Mesenchymal stem cell (in vitro differentiated cells and primary cell): ENCODE data around the gene DYNC2H1.

Source experiments
- DNase-seq: peaks from one replicate; pipeline ENCODE4 v3.0.0-alpha.2; 2013
- H2AFZ ChIP-seq: one replicate; pipeline ENCODE4 v1.6.1; 2013; ENCODE audit warnings: low read depth, mild to moderate bottlenecking, control low read depth, inconsistent platforms, low read length, moderate library complexity
- H2AK5ac ChIP-seq: 2 replicates; pipeline ENCODE4 v1.6.1; 2013; ENCODE audit warnings: low read length, moderate library complexity, mild to moderate bottlenecking, inconsistent platforms; ENCODE audit not compliant: severe bottlenecking
- H2BK120ac ChIP-seq: one replicate; pipeline ENCODE4 v1.6.1; 2013; ENCODE audit warnings: low read depth, mild to moderate bottlenecking, inconsistent platforms, low read length, moderate library complexity
- H2BK12ac ChIP-seq, 2 experiments: one replicate each; pipeline ENCODE4 v1.6.1; 2013; ENCODE audit warnings: inconsistent platforms in 2 of 2, low read length in 2 of 2, mild to moderate bottlenecking in 2 of 2, moderate library complexity in 2 of 2, control low read depth in 1 of 2
- H2BK15ac ChIP-seq: one replicate; pipeline ENCODE4 v1.6.1; 2013; ENCODE audit warnings: mild to moderate bottlenecking, low read depth, inconsistent platforms; ENCODE audit not compliant: poor library complexity, severe bottlenecking
- H2BK5ac ChIP-seq: 2 replicates; pipeline ENCODE4 v1.6.1; 2013; ENCODE audit warnings: low read depth, mild to moderate bottlenecking, low read length, control low read depth, inconsistent platforms; ENCODE audit not compliant: poor library complexity, severe bottlenecking
- H3K14ac ChIP-seq, 2 experiments: one replicate each; pipeline ENCODE4 v1.6.1; 2013; ENCODE audit warnings: inconsistent platforms in 2 of 2, low read length in 2 of 2, control low read depth in 1 of 2, mild to moderate bottlenecking in 1 of 2, moderate library complexity in 1 of 2
- H3K18ac ChIP-seq, 2 experiments: one replicate each; pipeline ENCODE4 v1.6.1; 2013; ENCODE audit warnings: inconsistent platforms in 2 of 2, low read length in 2 of 2, control low read depth in 1 of 2, low read depth in 1 of 2, mild to moderate bottlenecking in 1 of 2
- H3K23ac ChIP-seq, 2 experiments: one replicate each; pipeline ENCODE4 v1.6.1; 2013; ENCODE audit warnings: inconsistent platforms in 2 of 2, low read length in 2 of 2, mild to moderate bottlenecking in 2 of 2, moderate library complexity in 2 of 2, control low read depth in 1 of 2
- H3K27ac ChIP-seq: 2 replicates; pipeline ENCODE4 v1.5.1; 2013; ENCODE audit warnings: mild to moderate bottlenecking, moderate library complexity, low read length, control low read depth, inconsistent platforms; ENCODE audit not compliant: poor library complexity, severe bottlenecking
- H3K27me3 ChIP-seq, 2 experiments: 2 replicates each; pipeline versions ENCODE4 v1.6.1 to v1.7.0; 2013; ENCODE audit warnings: low read length in 2 of 2, mild to moderate bottlenecking in 2 of 2, moderate library complexity in 2 of 2, control low read depth in 1 of 2, inconsistent platforms in 1 of 2; ENCODE audit not compliant: control insufficient read depth in 1 of 2, insufficient read depth in 1 of 2
- H3K36me3 ChIP-seq, 2 experiments: 2 replicates each; pipeline versions ENCODE4 v1.6.1 to v1.7.0; 2013; ENCODE audit warnings: low read length in 2 of 2, control low read depth in 1 of 2, inconsistent platforms in 1 of 2, low read depth in 1 of 2, mild to moderate bottlenecking in 1 of 2; ENCODE audit not compliant: insufficient read depth in 2 of 2, control insufficient read depth in 1 of 2
- H3K4ac ChIP-seq, 2 experiments: one replicate each; pipeline ENCODE4 v1.6.1; 2013; ENCODE audit warnings: inconsistent platforms in 2 of 2, low read length in 2 of 2, mild to moderate bottlenecking in 2 of 2, moderate library complexity in 2 of 2, control low read depth in 1 of 2, low read depth in 1 of 2
- H3K4me1 ChIP-seq: 2 replicates; pipeline ENCODE4 v1.6.1; 2013; ENCODE audit warnings: low read depth, low read length, control low read depth; ENCODE audit not compliant: control insufficient read depth, insufficient read depth
- H3K4me2 ChIP-seq: 2 replicates; pipeline ENCODE4 v1.6.1; 2013; ENCODE audit warnings: low read length, mild to moderate bottlenecking, inconsistent platforms; ENCODE audit not compliant: poor library complexity, severe bottlenecking
- H3K4me3 ChIP-seq, 2 experiments: 2 replicates each; pipeline versions ENCODE4 v1.5.1 to v1.7.0; 2013; ENCODE audit warnings: low read length in 2 of 2, mild to moderate bottlenecking in 2 of 2, control low read depth in 1 of 2, low read depth in 1 of 2; ENCODE audit not compliant: insufficient read depth in 1 of 2
- H3K79me1 ChIP-seq: replicated peaks from 2 replicates; pipeline ENCODE4 v1.6.1; 2013; ENCODE audit warnings: mild to moderate bottlenecking, control low read depth, low read length, inconsistent platforms; ENCODE audit not compliant: poor library complexity, severe bottlenecking
- H3K9ac ChIP-seq: 2 replicates; pipeline ENCODE4 v1.7.0; 2013; ENCODE audit warnings: mild to moderate bottlenecking, low read length, moderate library complexity
- H3K9me3 ChIP-seq: 2 replicates; pipeline ENCODE4 v1.7.0; 2013; ENCODE audit warnings: mild to moderate bottlenecking, low read length; ENCODE audit not compliant: control insufficient read depth
- H4K8ac ChIP-seq: one replicate; pipeline ENCODE4 v1.6.1; 2013; ENCODE audit warnings: inconsistent platforms, mild to moderate bottlenecking, low read length, moderate library complexity
- H4K91ac ChIP-seq: one replicate; pipeline ENCODE4 v1.6.1; 2013; ENCODE audit warnings: mild to moderate bottlenecking, low read length, inconsistent platforms
- WGBS: methylation state at CpG from one replicate; pipeline ENCODE4 v1.1.7; 2013; ENCODE audit warnings: mixed read lengths; 5-methylcytosine and 5-hydroxymethylcytosine counted together

Gene DYNC2H1

GRCh38 chr11:103471546-103471945 is 362.3 kb downstream of the DYNC2H1 start:
- Histone ChIP-seq H2BK120ac (no peak overlapping the region), H2BK15ac (no peak overlapping the region)

GRCh38 chr11:103476874-103477273 is 367.6 kb downstream of the DYNC2H1 start:
- H2BK5ac ChIP-seq, result no peak overlapping the region
- no peak overlapping the region for H3K14ac ChIP-seq
- H2BK15ac ChIP-seq, result no peak overlapping the region
- H3K27ac ChIP-seq, result no peak overlapping the region
- H3K79me1 ChIP-seq, result no peaks in the 10 kb centered on the region
- no peak overlapping the region for H4K91ac ChIP-seq
- no peak overlapping the region for H3K4me3 ChIP-seq
- no peak overlapping the region for H2BK120ac ChIP-seq
- H4K8ac ChIP-seq, result no peak overlapping the region
- H3K36me3 ChIP-seq, result peaks cover 0 to 14% of the 10 kb centered on the region in 2 experiments
- H3K4me2 ChIP-seq, result no peak overlapping the region
- no peak overlapping the region for H3K23ac ChIP-seq
- no peak overlapping the region for H3K18ac ChIP-seq
- no peak overlapping the region for H3K4ac ChIP-seq
- no CpG with 5 or more reads among the region's 2 CpGs for WGBS
- no peaks in the 10 kb centered on the region for H3K9me3 ChIP-seq
- H2BK12ac ChIP-seq, result no peak overlapping the region
- DNase-seq, result no peak
- H2AFZ ChIP-seq, result no peak overlapping the region
- H2AK5ac ChIP-seq, result no peak overlapping the region
- no peak overlapping the region for H3K9ac ChIP-seq
- H3K27me3 ChIP-seq, result no peaks in the 10 kb centered on the region
- no peaks in the 10 kb centered on the region for H3K4me1 ChIP-seq

More at GRCh38 chr11:103471546-103471945, 362.3 kb downstream of the DYNC2H1 start:
- no peak overlapping the region for H3K23ac ChIP-seq
- DNase-seq, result no peak
- H3K79me1 ChIP-seq, result no peaks in the 10 kb centered on the region
- no peaks in the 10 kb centered on the region for H3K9me3 ChIP-seq
- no peak overlapping the region for H3K9ac ChIP-seq
- H3K4ac ChIP-seq, result no peak overlapping the region
- no peak overlapping the region for H3K4me2 ChIP-seq
- no peaks in the 10 kb centered on the region for H3K4me1 ChIP-seq
- peaks cover 0 to 40% of the 10 kb centered on the region in 2 experiments for H3K36me3 ChIP-seq
- no peak overlapping the region for H2AFZ ChIP-seq
- H3K18ac ChIP-seq, result no peak overlapping the region
- WGBS, result over 99% methylated on average over 4 of the region's 4 CpGs
- no peak overlapping the region for H2BK12ac ChIP-seq
- H2BK5ac ChIP-seq, result no peak overlapping the region
- H3K4me3 ChIP-seq, result no peak overlapping the region
- no peak overlapping the region for H3K27ac ChIP-seq
- H3K14ac ChIP-seq, result no peak overlapping the region
- no peaks in the 10 kb centered on the region for H3K27me3 ChIP-seq
- H4K8ac ChIP-seq, result no peak overlapping the region
- H4K91ac ChIP-seq, result no peak overlapping the region
- no peak overlapping the region for H2AK5ac ChIP-seq

- Histone ChIP-seq H4K8ac (no peak overlapping the region), H2BK5ac (no peak overlapping the region), H3K4me3 (no peak overlapping the region), H3K4me1 (no peaks in the 10 kb centered on the region), H3K36me3 (peaks cover 0 to 7% of the 10 kb centered on the region in 2 experiments), H3K79me1 (no peaks in the 10 kb centered on the region), H3K9ac (no peak overlapping the region), H3K4ac (no peak overlapping the region), H3K18ac (no peak overlapping the region), H2AFZ (no peak overlapping the region), H3K23ac (no peak overlapping the region), H2BK12ac (no peak overlapping the region), H3K4me2 (no peak overlapping the region), H2BK15ac (no peak overlapping the region), H3K9me3 (no peaks in the 10 kb centered on the region), H2AK5ac (no peak overlapping the region), H3K14ac (no peak overlapping the region), H3K27me3 (no peaks in the 10 kb centered on the region), H4K91ac (no peak overlapping the region), H3K27ac (no peak overlapping the region), H2BK120ac (no peak overlapping the region)
- peak; percentile 14 for DNase-seq
- 76% methylated on average over 4 of the region's 4 CpGs for WGBS
Observed at GRCh38 chr11:103480421-103480820, 371.2 kb downstream of the DYNC2H1 start.

- Histone ChIP-seq H3K18ac (no peak overlapping the region), H2BK12ac (no peak overlapping the region), H3K9me3 (no peaks in the 10 kb centered on the region), H3K23ac (no peak overlapping the region), H3K4ac (no peak overlapping the region), H3K36me3 (peaks cover 0 to 4% of the 10 kb centered on the region in 2 experiments), H3K4me2 (no peak overlapping the region), H3K4me3 (no peak overlapping the region), H3K79me1 (no peaks in the 10 kb centered on the region), H3K4me1 (no peaks in the 10 kb centered on the region), H2BK120ac (no peak overlapping the region), H2BK5ac (no peak overlapping the region), H4K91ac (no peak overlapping the region), H3K27me3 (no peaks in the 10 kb centered on the region), H3K14ac (no peak overlapping the region), H2AFZ (no peak overlapping the region), H2AK5ac (no peak overlapping the region), H3K27ac (no peak overlapping the region), H4K8ac (no peak overlapping the region), H2BK15ac (no peak overlapping the region), H3K9ac (no peak overlapping the region)
- no peak for DNase-seq
Observed at GRCh38 chr11:103483996-103484395, 374.8 kb downstream of the DYNC2H1 start.
